Stimulated activated CD4-positive, alpha-beta T cell treated with anti-CD3 and anti-CD28 coated beads, Interleukin-1b, Interleukin-23, amount 100 ng/mL, for 4 hours (primary cell): ENCODE results near the gene SERPINB12.

Experiments used
- DNase-seq, 2 donors: peaks; one replicate each; pipeline ENCODE4 v3.0.0-alpha.2; 2020; ENCODE audit warnings: low read depth in 2 of 2

Gene SERPINB12

GRCh38 chr18:63603355-63603754 lies 61.2 kb downstream of the SERPINB12 start:
- DNase-seq = no peak

GRCh38 chr18:63603772-63604171 lies 61.6 kb downstream of the SERPINB12 start:
- no peak for DNase-seq

DNA sequence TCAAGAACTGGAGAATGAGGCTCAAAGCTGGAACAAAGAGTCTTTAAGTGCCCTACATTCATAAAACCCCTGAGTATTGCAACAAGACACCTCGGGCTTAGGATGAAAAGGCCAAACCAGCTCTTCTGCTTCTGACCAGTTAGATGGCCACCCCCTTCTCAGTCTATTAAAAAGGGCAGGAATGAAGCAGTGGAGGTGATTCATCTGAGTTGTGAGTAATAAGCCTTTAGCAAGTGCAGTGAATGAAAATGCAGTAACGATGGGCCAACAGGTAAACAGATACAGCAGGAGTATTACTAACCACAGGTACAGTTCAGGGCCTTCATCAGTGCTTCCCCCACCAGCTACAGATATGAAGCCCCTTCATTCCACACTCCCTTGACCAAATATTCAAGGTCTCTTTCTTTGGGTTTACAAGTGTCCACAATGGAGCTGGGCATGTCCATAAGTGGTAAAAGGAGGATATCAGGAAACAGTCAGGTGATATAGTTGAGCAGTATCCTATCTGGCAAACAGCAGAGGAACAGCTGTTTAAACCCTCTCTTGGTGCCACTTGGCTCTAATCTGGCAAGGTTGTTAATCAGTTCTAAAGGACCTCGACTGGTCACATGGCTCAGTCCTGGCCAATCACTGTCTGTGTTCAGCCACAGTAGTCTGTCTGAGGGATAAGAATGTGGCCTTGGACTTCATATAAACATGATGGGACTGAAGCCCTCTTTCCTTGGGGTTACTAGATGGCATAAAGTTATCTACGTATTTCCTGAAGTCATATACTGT lies 62.8 kb downstream of the SERPINB12 start:
- DNase-seq = no peak

- no peak for DNase-seq
Observed at GRCh38 chr18:63606526-63606925, 64.4 kb downstream of the SERPINB12 start.

DNA sequence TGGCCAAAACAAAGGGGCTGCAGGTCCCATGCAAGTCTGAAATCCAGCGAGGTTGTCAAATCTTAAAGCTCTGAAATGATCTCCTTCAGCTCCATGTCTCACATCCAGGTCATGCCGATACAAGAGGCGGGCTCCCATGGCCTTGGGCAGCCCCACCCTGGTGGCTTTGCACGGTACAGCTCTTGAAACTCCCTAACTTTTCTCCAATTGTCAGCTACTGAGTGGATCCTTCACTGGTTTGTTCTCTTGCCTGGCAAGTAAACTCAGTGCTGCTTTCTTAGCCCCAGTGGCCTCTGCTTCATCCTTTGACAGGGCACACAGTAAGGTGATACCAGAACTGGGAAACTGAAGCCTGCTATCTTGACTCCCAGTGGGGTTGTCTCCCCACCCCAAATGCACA lies 71.3 kb downstream of the SERPINB12 start:
- DNase-seq = no peak

GRCh38 chr18:63617049-63617914 lies 75.1 kb downstream of the SERPINB12 start:
- DNase-seq = no peak

DNA sequence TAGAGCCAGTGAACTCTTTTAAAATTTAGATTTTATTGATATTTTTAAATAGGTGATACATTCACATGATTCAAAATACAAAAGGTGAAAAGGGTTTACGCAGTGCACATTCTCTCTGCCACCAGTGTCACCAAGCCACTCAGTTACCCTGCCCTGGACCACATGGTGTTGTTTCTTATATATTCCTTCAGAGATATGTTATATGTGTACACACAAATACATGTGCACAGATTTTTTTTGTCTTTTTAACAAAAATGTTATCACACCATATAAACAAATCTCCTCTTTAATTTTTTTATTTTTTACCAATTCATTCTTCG lies 75.7 kb downstream of the SERPINB12 start:
- no peak for DNase-seq
